Measurements from ENCODE around the gene TRIM66. TPM values are rescaled to one million over a fixed set of nuclear protein-coding genes. Genes with fewer than 3 reads are reported as not detected.
A peak's percentile ranks its signal among the peaks of the same experiment; 100 is the strongest.

Gene TRIM66
- total RNA-seq, 4 donors from 2014 or later, result 1.4 to 12.9 (median 3.1) TPM

DNA sequence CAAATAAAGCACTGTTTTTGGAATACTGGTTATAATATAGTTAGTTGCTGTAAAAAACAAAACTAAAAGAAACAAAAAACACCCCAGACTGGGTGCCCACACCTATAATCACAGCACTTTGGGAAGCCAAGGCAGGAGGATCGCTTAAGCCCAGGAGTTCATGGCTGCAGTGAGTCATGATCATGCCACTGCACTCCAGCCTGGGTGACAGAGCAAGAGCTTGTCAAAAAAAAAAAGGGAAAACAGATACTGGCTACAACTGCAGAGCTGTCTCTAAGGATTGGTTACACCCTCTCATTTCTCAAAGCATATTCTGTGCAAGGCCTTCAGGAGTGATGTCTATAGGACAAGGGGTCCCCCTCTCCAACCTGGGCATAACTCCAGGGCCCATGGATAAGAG is 73.8 kb downstream of the TRIM66 start:
- TF ChIP-seq POLR2A (IDR thresholded peaks at IDR 0.05) (no peak), EP300 (IDR thresholded peaks at IDR 0.05) (no peak), POLR2AphosphoS5 (IDR thresholded peaks at IDR 0.05) (no peak)
- TF ChIP-seq, protein P1, sequence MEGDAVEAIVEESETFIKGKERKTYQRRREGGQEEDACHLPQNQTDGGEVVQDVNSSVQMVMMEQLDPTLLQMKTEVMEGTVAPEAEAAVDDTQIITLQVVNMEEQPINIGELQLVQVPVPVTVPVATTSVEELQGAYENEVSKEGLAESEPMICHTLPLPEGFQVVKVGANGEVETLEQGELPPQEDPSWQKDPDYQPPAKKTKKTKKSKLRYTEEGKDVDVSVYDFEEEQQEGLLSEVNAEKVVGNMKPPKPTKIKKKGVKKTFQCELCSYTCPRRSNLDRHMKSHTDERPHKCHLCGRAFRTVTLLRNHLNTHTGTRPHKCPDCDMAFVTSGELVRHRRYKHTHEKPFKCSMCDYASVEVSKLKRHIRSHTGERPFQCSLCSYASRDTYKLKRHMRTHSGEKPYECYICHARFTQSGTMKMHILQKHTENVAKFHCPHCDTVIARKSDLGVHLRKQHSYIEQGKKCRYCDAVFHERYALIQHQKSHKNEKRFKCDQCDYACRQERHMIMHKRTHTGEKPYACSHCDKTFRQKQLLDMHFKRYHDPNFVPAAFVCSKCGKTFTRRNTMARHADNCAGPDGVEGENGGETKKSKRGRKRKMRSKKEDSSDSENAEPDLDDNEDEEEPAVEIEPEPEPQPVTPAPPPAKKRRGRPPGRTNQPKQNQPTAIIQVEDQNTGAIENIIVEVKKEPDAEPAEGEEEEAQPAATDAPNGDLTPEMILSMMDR (IDR thresholded peaks at IDR 0.05), result no peak
- H3K36me3 ChIP-seq, result no peaks in the 10 kb centered on the region
- H3K27ac ChIP-seq, result no peak overlapping the region
- 44 to 60% methylated on average over 1 of the region's 1 CpG for WGBS, 2 donors (ENCODE audit: low coverage in 1 of 2)
- H3K9me3 ChIP-seq, result no peaks in the 10 kb centered on the region
- no peak for ATAC-seq
- H3K4me1 ChIP-seq, result peaks cover 0 to 22% (median 3%) of the 10 kb centered on the region in 3 donors
- no peak overlapping the region for H3K4me3 ChIP-seq
- no peaks in the 10 kb centered on the region for H3K27me3 ChIP-seq

DNA sequence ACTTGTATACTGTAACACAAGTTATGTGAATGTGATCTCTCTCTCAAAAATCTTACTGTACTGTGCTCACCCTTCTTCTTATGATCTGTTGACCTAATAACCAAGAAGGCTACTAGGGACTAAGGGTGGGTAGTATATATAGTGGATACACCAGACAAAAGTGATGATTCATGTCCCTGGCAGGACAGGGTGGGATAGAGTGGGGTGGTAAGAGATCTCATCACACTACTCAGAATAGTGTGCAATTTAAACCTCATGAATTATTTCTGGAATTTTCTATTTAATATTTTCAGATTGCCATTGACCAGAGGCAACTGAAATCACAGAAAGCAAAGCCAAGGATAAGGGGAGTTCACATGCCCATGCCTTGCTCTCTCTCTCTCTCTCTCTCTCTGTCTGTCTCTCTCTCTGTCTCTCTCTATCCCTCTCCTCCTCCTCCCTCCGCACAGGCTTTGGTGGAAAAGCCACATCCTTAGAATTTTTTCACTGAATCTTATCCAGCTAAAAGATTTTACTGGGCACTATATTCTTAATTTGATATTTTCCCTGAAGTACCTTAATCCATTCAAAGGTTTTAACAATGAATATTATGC is 76.4 kb downstream of the TRIM66 start:
- no peak for ATAC-seq
- Histone ChIP-seq H3K27me3 (no peaks in the 10 kb centered on the region), H3K4me3 (no peak overlapping the region), H3K27ac (no peak overlapping the region), H3K4me1 (peaks cover 0 to 18% (median 3%) of the 10 kb centered on the region in 3 donors), H3K36me3 (no peaks in the 10 kb centered on the region), H3K9me3 (no peaks in the 10 kb centered on the region)
- no peak for TF ChIP-seq POLR2AphosphoS5 (IDR thresholded peaks at IDR 0.05)
- 83% methylated on average over 1 of the region's 1 CpG for WGBS, 2 donors (ENCODE audit: low coverage in 1 of 2)

- no peak for TF ChIP-seq EP300 (IDR thresholded peaks at IDR 0.05)
- TF ChIP-seq, protein P1 (IDR thresholded peaks at IDR 0.05), result peak; percentile 17 to 63 (median 40)
- TF ChIP-seq POLR2A (IDR thresholded peaks at IDR 0.05), result no peak
- peak; percentile 90 for TF ChIP-seq POLR2AphosphoS5 (IDR thresholded peaks at IDR 0.05)
- H3K9me3 ChIP-seq, result no peaks in the 10 kb centered on the region
- peak; percentile 96 for ATAC-seq
- peak overlapping the region in 3 of 4 donors; percentile 44 to 66 (median 63) for H3K27ac ChIP-seq
- WGBS, 2 donors (ENCODE audit: low coverage in 1 of 2), result 8% methylated on average over 9 of the region's 9 CpGs; no CpG with 5 or more reads in 1 of the 2 donors
- no peaks in the 10 kb centered on the region for H3K27me3 ChIP-seq
- no peak overlapping the region for H3K4me3 ChIP-seq
- H3K36me3 ChIP-seq, result no peaks in the 10 kb centered on the region
- H3K4me1 ChIP-seq, result peaks cover 0 to 10% (median 3%) of the 10 kb centered on the region in 3 donors
Observed at GRCh38 chr11:8604078-8604723, 78.3 kb downstream of the TRIM66 start.

DNA sequence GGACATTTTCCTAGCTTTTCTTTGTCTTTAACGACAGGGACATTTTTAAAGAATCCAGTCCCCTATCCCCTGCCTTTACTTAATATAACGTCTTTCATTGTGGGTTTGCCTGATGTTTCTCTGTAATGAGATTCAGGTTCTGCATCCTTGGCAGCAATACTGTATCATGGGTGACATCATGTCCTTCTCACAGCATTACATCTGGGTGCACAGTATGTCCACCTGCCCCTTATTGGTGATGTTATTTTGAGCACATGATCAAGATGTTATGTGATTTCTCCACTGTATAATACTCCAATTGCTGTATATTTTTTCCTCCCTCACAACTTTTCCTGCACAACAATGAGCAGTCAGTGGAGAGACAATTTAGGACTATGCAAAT is 78.8 kb downstream of the TRIM66 start:
- H3K36me3 ChIP-seq, result no peaks in the 10 kb centered on the region
- TF ChIP-seq EP300 (IDR thresholded peaks at IDR 0.05) (no peak), POLR2AphosphoS5 (IDR thresholded peaks at IDR 0.05) (no peak), POLR2A (IDR thresholded peaks at IDR 0.05) (no peak)
- TF ChIP-seq, protein P1 (IDR thresholded peaks at IDR 0.05), result no peak
- no peak for ATAC-seq
- H3K9me3 ChIP-seq, result no peaks in the 10 kb centered on the region
- 64 to 86% methylated on average over 2 of the region's 2 CpGs for WGBS, 2 donors (ENCODE audit: low coverage in 1 of 2)
- peak overlapping the region in 3 of 4 donors; percentile 44 to 63 (median 48) for H3K27ac ChIP-seq
- no peaks in the 10 kb centered on the region for H3K27me3 ChIP-seq
- no peak overlapping the region for H3K4me3 ChIP-seq
- peaks cover 0 to 10% (median 3%) of the 10 kb centered on the region in 3 donors for H3K4me1 ChIP-seq

DNA sequence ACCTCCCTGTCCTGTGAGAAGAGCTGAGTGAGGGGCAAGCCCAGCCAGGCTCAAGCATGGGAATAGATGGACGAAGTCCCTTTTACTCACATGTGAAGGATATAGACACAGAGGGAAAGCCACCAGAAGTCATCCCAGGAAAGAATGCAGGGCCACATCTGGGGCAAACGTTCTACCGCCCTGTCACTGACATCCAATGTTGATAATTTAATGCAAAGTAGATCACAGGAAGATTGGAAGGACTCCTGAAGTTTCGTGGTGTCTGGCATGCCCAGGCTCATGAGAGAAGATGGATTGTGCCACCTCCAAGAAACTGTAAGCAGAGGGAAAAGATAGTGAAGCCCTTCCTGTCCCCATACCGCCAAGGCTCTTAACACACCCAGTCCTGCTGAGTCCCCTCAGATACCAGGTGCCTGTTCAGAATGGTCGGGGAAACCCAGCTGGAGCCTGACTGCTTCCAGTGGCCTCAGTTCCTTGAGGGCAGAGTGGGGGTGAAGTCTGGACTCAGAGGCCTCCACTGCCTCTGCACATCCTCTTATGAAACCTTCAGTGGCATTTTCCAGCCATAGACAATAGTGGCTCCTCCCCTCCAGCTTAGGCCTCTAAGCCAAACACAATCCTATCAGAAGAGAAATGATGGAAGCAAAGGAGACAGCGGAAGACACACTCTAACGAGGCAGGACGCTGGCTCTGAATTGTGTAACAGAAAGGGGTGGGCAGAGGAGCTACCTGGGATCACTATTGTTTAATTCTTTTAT is 80.9 kb downstream of the TRIM66 start:
- H3K4me1 ChIP-seq, result peaks cover 0 to 20% (median 3%) of the 10 kb centered on the region in 3 donors
- H3K27ac ChIP-seq, result no peak overlapping the region
- no peaks in the 10 kb centered on the region for H3K36me3 ChIP-seq
- no peak overlapping the region for H3K4me3 ChIP-seq
- H3K9me3 ChIP-seq, result no peaks in the 10 kb centered on the region
- WGBS, 2 donors (ENCODE audit: low coverage in 1 of 2), result 76 to 100% methylated on average over 1 to 8 of the region's 9 CpGs
- no peak for TF ChIP-seq EP300 (IDR thresholded peaks at IDR 0.05)
- TF ChIP-seq, protein P1 (IDR thresholded peaks at IDR 0.05), result no peak
- TF ChIP-seq POLR2A (IDR thresholded peaks at IDR 0.05), result no peak
- TF ChIP-seq POLR2AphosphoS5 (IDR thresholded peaks at IDR 0.05), result no peak
- ATAC-seq, result no peak
- no peaks in the 10 kb centered on the region for H3K27me3 ChIP-seq

Data from gastroesophageal sphincter (tissue), 4 donors.